Uterus (tissue), 4 donors: Measurements from ENCODE around the gene GJB1. TPM values are rescaled to one million over a fixed set of nuclear protein-coding genes. Genes with fewer than 3 reads are reported as not detected.

Experiments used
- DNase-seq, 2 donors: peaks; one replicate each; pipeline ENCODE4 v3.0.0-alpha.2; 2019 to 2020
- H3K27ac ChIP-seq, 2 donors: fragments of 200-600 bp; sonication (generic); 1 replicate in 1 of 2; 2 replicates in 1 of 2; pipeline ENCODE4 v1.5.1; 2016 to 2018
- H3K27me3 ChIP-seq, 2 donors: fragments of 200-600 bp; sonication (generic); one replicate each; pipeline ENCODE4 v1.5.1; 2018 to 2019; ENCODE audit warnings: control low read depth in 1 of 2
- H3K36me3 ChIP-seq, 2 donors: fragments of 200-600 bp; sonication (generic); one replicate each; pipeline ENCODE4 v1.5.1; 2019; ENCODE audit warnings: control low read depth in 1 of 2
- H3K4me1 ChIP-seq, 2 donors: fragments of 200-600 bp; sonication (generic); one replicate each; pipeline ENCODE4 v1.5.1; 2018 to 2019; ENCODE audit warnings: control low read depth in 1 of 2
- H3K4me3 ChIP-seq, 2 donors: fragments of 200-600 bp; sonication (generic); 1 replicate in 1 of 2; 2 replicates in 1 of 2; pipeline ENCODE4 v1.5.1; 2018 to 2019; ENCODE audit warnings: mild to moderate bottlenecking in 1 of 2
- H3K9me3 ChIP-seq, 2 donors: fragments of 200-600 bp; sonication (generic); one replicate each; pipeline ENCODE4 v1.5.1; 2019; ENCODE audit warnings: control low read depth in 1 of 2
- POLR2A ChIP-seq, 2 donors: fragments of 450-650 bp; IDR thresholded peaks; one replicate each; pipeline ENCODE4 v1.6.1; 2016; ENCODE audit warnings: antibody characterized with exemption in 2 of 2, mild to moderate bottlenecking in 1 of 2, moderate library complexity in 1 of 2
- intact Hi-C: fragments of 100-400 bp; cut with DNase I; formaldehyde crosslinking; loops from one replicate; pipeline ENCODE4 v1.15.1; 2023; ENCODE audit warnings: low total_unique reads
- total RNA-seq, 4 donors: library from RNA; depleted of rRNA in 3 of 4; stranded (reverse); fragments of >200 nt in 3 of 4; gene quantifications; one replicate each; pipeline versions ENCODE4 v1.1.0 to v1.2.4, GENCODE V29; 2014 to 2023
- TF ChIP-seq, protein P1 (sequence below), 4 experiments: fragments of 200-600 bp in 2 of 4; fragments of 450-650 bp in 2 of 4; sonication (generic) in 2 of 4; IDR thresholded peaks; one replicate each; pipeline ENCODE4 v1.5.1; 2016 to 2019; ENCODE audit warnings: antibody characterized with exemption in 4 of 4, mild to moderate bottlenecking in 2 of 4, moderate library complexity in 1 of 4
- donor health status: DM: yes; HTN: yes; CAD: no.

Gene GJB1
- total RNA-seq, 4 donors from 2014 or later: 0.27 to 5.9 (median 3.0) TPM; not detected in 1

GRCh38 chrX:71214604-71215337 lies 8.3 kb upstream of the GJB1 start:
- no peak for DNase-seq

GRCh38 chrX:71215338-71215912 lies 7.6 kb upstream of the GJB1 start:
- no peak overlapping the region for H3K27ac ChIP-seq
- no peak for DNase-seq
- H3K9me3 ChIP-seq: no peaks in the 10 kb centered on the region
- H3K27me3 ChIP-seq: no peaks in the 10 kb centered on the region
- no peak overlapping the region for H3K4me3 ChIP-seq
- H3K4me1 ChIP-seq: no peaks in the 10 kb centered on the region
- no peaks in the 10 kb centered on the region for H3K36me3 ChIP-seq
- intact Hi-C loops: no loop called here
- no peak for TF ChIP-seq POLR2A (IDR thresholded peaks at IDR 0.05)
- TF ChIP-seq, protein P1, sequence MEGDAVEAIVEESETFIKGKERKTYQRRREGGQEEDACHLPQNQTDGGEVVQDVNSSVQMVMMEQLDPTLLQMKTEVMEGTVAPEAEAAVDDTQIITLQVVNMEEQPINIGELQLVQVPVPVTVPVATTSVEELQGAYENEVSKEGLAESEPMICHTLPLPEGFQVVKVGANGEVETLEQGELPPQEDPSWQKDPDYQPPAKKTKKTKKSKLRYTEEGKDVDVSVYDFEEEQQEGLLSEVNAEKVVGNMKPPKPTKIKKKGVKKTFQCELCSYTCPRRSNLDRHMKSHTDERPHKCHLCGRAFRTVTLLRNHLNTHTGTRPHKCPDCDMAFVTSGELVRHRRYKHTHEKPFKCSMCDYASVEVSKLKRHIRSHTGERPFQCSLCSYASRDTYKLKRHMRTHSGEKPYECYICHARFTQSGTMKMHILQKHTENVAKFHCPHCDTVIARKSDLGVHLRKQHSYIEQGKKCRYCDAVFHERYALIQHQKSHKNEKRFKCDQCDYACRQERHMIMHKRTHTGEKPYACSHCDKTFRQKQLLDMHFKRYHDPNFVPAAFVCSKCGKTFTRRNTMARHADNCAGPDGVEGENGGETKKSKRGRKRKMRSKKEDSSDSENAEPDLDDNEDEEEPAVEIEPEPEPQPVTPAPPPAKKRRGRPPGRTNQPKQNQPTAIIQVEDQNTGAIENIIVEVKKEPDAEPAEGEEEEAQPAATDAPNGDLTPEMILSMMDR (IDR thresholded peaks at IDR 0.05): no peak

More at GRCh38 chrX:71214604-71215337, 8.3 kb upstream of the GJB1 start:
- Histone ChIP-seq H3K9me3 (no peaks in the 10 kb centered on the region), H3K27ac (no peak overlapping the region), H3K4me1 (no peaks in the 10 kb centered on the region), H3K4me3 (no peak overlapping the region), H3K27me3 (no peaks in the 10 kb centered on the region), H3K36me3 (no peaks in the 10 kb centered on the region)
- intact Hi-C loops: no loop called here
- TF ChIP-seq POLR2A (IDR thresholded peaks at IDR 0.05): no peak
- TF ChIP-seq, protein P1 (IDR thresholded peaks at IDR 0.05): no peak

DNA sequence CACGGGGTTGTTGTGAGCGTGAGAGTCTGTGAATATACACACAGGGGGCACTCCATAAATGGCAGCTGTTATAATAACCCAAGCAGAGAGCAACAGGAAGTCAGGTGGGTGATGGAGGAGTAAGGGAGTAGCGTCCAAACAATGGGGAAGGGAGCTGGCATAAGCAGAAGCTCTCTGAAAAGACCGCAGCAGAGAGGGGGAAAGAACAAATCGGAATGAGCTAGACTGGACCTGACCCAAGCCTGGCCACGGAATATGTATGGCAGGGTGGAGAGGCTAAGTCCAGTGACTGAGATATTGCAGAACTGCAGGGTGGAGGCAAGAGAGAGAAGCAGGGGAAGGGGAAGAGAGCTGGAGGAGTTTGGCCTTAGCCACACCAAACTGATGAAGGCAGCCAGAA lies 6.5 kb upstream of the GJB1 start:
- no peaks in the 10 kb centered on the region for H3K4me1 ChIP-seq
- no peak overlapping the region for H3K27ac ChIP-seq
- H3K27me3 ChIP-seq: no peaks in the 10 kb centered on the region
- TF ChIP-seq POLR2A (IDR thresholded peaks at IDR 0.05): no peak
- TF ChIP-seq, protein P1 (IDR thresholded peaks at IDR 0.05): no peak
- no peak overlapping the region for H3K4me3 ChIP-seq
- no peaks in the 10 kb centered on the region for H3K36me3 ChIP-seq
- no peak for DNase-seq
- intact Hi-C loops: no loop called here
- no peaks in the 10 kb centered on the region for H3K9me3 ChIP-seq

DNA sequence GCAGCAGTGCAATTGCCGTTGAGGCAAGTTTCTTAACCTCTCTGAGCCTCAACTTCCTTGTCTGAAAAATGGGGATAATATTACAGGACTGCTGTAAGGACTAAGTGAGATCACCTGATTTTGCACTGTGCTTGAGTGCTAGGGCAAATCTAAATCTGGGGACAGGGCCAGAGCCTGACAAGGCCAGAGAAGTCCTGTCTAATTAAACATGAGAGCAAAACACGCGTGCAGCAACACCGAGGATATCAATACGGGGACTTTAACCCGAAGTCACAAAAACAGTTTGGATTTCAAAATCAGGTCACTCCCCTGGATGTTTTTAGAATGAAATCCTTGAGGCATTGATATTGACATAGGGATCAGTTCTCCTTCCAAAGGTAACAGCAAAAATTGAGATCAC lies 5.7 kb upstream of the GJB1 start:
- no peak for DNase-seq
- H3K9me3 ChIP-seq: no peaks in the 10 kb centered on the region
- intact Hi-C loops: no loop called here
- no peak overlapping the region for H3K4me3 ChIP-seq
- H3K27me3 ChIP-seq: no peaks in the 10 kb centered on the region
- H3K4me1 ChIP-seq: no peaks in the 10 kb centered on the region
- TF ChIP-seq POLR2A (IDR thresholded peaks at IDR 0.05): no peak
- TF ChIP-seq, protein P1 (IDR thresholded peaks at IDR 0.05): no peak
- H3K36me3 ChIP-seq: no peaks in the 10 kb centered on the region
- no peak overlapping the region for H3K27ac ChIP-seq

GRCh38 chrX:71221145-71221544 lies 1.9 kb upstream of the GJB1 start:
- TF ChIP-seq, protein P1 (IDR thresholded peaks at IDR 0.05): no peak
- no peak for TF ChIP-seq POLR2A (IDR thresholded peaks at IDR 0.05)
- no peak for DNase-seq
- Histone ChIP-seq H3K4me1 (no peaks in the 10 kb centered on the region), H3K9me3 (no peaks in the 10 kb centered on the region), H3K36me3 (no peaks in the 10 kb centered on the region), H3K27me3 (no peaks in the 10 kb centered on the region), H3K4me3 (no peak overlapping the region), H3K27ac (no peak overlapping the region)
- intact Hi-C loops: no loop called here
